WTC11 (cell line): Measurements from ENCODE around the gene PRICKLE1. TPM values are rescaled to one million over a fixed set of nuclear protein-coding genes. Genes with fewer than 3 reads are reported as not detected.

ENCODE experiments used
- ATAC-seq: fragments of 200-7000 bp; cut with Tn5 transposase; 2 replicates; pipeline ENCODE4 v1.10.0; 2021; ENCODE audit warnings: mild to moderate bottlenecking, moderate library complexity
- CTCF ChIA-PET: fragments of 300-600 bp; sonication (Branson Sonifier 250); formaldehyde crosslinking; loops from one replicate; lab custom pipeline; 2021; ENCODE audit warnings: antibody characterized with exemption; lab: Charles Lee
- POLR2A ChIA-PET: fragments of 350-600 bp; sonication (Branson Sonifier 250); formaldehyde crosslinking; loops from one replicate; lab custom pipeline; 2021; ENCODE audit warnings: antibody characterized with exemption; lab: Charles Lee
- DNase-seq: peaks from one replicate; pipeline ENCODE4 v3.0.0; 2021; ENCODE audit warnings: low spot score
- H3K27ac Mint-ChIP-seq: 2 replicates; pipeline ENCODE4 v1.8.0; 2021; ENCODE audit warnings: mixed read lengths
- H3K27me3 Mint-ChIP-seq: 2 replicates; pipeline ENCODE4 v1.8.0; 2021; ENCODE audit warnings: low read depth, mild to moderate bottlenecking, moderate library complexity, mixed read lengths
- H3K36me3 Mint-ChIP-seq: 2 replicates; pipeline ENCODE4 v1.8.0; 2021; ENCODE audit warnings: mixed read lengths
- H3K4me1 Mint-ChIP-seq: 2 replicates; pipeline ENCODE4 v1.8.0; 2022; ENCODE audit warnings: mixed read lengths
- H3K4me3 Mint-ChIP-seq: 2 replicates; pipeline ENCODE4 v1.8.0; 2021; ENCODE audit warnings: mild to moderate bottlenecking, moderate library complexity, mixed read lengths
- H3K9me3 Mint-ChIP-seq: 2 replicates; pipeline ENCODE4 v1.8.0; 2021; ENCODE audit warnings: mixed read lengths
- ATF1 ChIP-seq: sonication (generic); formaldehyde crosslinking; IDR thresholded peaks from 2 replicates; pipeline ENCODE4 v1.8.1; 2023; ENCODE audit warnings: mild to moderate bottlenecking, moderate library complexity, missing genetic modification reagents
- CDX4 ChIP-seq: fragments of 250-450 bp; sonication (Bioruptor Pico); IDR thresholded peaks from 2 replicates; pipeline ENCODE4 v1.9.0; 2021; ENCODE audit warnings: moderate library complexity, mild to moderate bottlenecking, inconsistent platforms, borderline replicate concordance
- FOXK1 ChIP-seq: sonication (generic); formaldehyde crosslinking; IDR thresholded peaks from 2 replicates; pipeline ENCODE4 v1.8.0; 2022; ENCODE audit warnings: mild to moderate bottlenecking, moderate library complexity, missing genetic modification reagents
- GABPB1 ChIP-seq: sonication (generic); formaldehyde crosslinking; IDR thresholded peaks from 2 replicates; pipeline ENCODE4 v1.8.1; 2023; ENCODE audit warnings: mild to moderate bottlenecking, missing genetic modification reagents
- HMGA2 ChIP-seq: fragments of 250-450 bp; sonication (Bioruptor Pico); IDR thresholded peaks from 2 replicates; pipeline ENCODE4 v1.4.0; 2021; ENCODE audit warnings: mild to moderate bottlenecking, moderate library complexity
- JUN ChIP-seq: sonication (generic); formaldehyde crosslinking; IDR thresholded peaks from 2 replicates; pipeline ENCODE4 v1.8.0; 2023; ENCODE audit warnings: mild to moderate bottlenecking, missing genetic modification reagents
- NFE2L1 ChIP-seq: sonication (generic); formaldehyde crosslinking; IDR thresholded peaks from 2 replicates; pipeline ENCODE4 v1.8.1; 2023; ENCODE audit warnings: missing genetic modification reagents
- NFYB ChIP-seq: sonication (generic); formaldehyde crosslinking; conservative IDR thresholded peaks from 2 replicates; pipeline ENCODE4 v1.8.0; 2022; ENCODE audit warnings: low read depth, missing genetic modification reagents
- NR1H2 ChIP-seq: sonication (generic); formaldehyde crosslinking; IDR thresholded peaks from 2 replicates; pipeline ENCODE4 v1.9.0; 2021; ENCODE audit warnings: mild to moderate bottlenecking, moderate library complexity, missing genetic modification reagents
- OVOL2 ChIP-seq: fragments of 250-450 bp; sonication (Bioruptor Pico); IDR thresholded peaks from 2 replicates; pipeline ENCODE4 v1.9.0; 2021; ENCODE audit warnings: mild to moderate bottlenecking, borderline replicate concordance
- RORB ChIP-seq: fragments of 250-450 bp; sonication (Bioruptor Pico); IDR thresholded peaks from 2 replicates; pipeline ENCODE4 v1.9.0; 2021; ENCODE audit warnings: mild to moderate bottlenecking
- SMAD3 ChIP-seq: sonication (generic); formaldehyde crosslinking; IDR thresholded peaks from 2 replicates; pipeline ENCODE4 v1.8.0; 2022; ENCODE audit warnings: missing genetic modification reagents, mild to moderate bottlenecking, borderline replicate concordance
- TEAD1 ChIP-seq: sonication (generic); formaldehyde crosslinking; IDR thresholded peaks from 2 replicates; pipeline ENCODE4 v1.8.0; 2022; ENCODE audit warnings: mild to moderate bottlenecking, missing genetic modification reagents
- TP53 ChIP-seq: sonication (generic); formaldehyde crosslinking; IDR thresholded peaks from 2 replicates; pipeline ENCODE4 v1.8.1; 2023; ENCODE audit warnings: mild to moderate bottlenecking, missing genetic modification reagents
- ZNF219 ChIP-seq: sonication (generic); formaldehyde crosslinking; IDR thresholded peaks from 2 replicates; pipeline ENCODE4 v1.8.0; 2023; ENCODE audit warnings: missing genetic modification reagents, mild to moderate bottlenecking, borderline replicate concordance
- ZNF317 ChIP-seq: sonication (generic); formaldehyde crosslinking; IDR thresholded peaks from 2 replicates; pipeline ENCODE4 v1.8.1; 2023; ENCODE audit warnings: low read depth, mild to moderate bottlenecking, moderate library complexity, missing genetic modification reagents, borderline replicate concordance
- total RNA-seq: library from RNA; stranded (reverse); gene quantifications from 3 replicates; pipeline ENCODE4 v1.2.3, GENCODE V29; 2021
- TF ChIP-seq, protein P1 (sequence below): sonication (generic); formaldehyde crosslinking; IDR thresholded peaks from 2 replicates; pipeline ENCODE4 v1.8.0; 2023; ENCODE audit warnings: missing genetic modification reagents, mild to moderate bottlenecking, borderline replicate concordance
- TF ChIP-seq, protein P2 (sequence below): sonication (generic); formaldehyde crosslinking; IDR thresholded peaks from 2 replicates; pipeline ENCODE4 v1.8.1; 2023; ENCODE audit warnings: mild to moderate bottlenecking, missing genetic modification reagents, moderate library complexity
- TF ChIP-seq, protein P3 (sequence below): fragments of 250-450 bp; sonication (Bioruptor Pico); IDR thresholded peaks from 2 replicates; pipeline ENCODE4 v2.1.2; 2022; ENCODE audit warnings: mild to moderate bottlenecking, moderate library complexity
- TF ChIP-seq, protein P4 (sequence below): sonication (generic); formaldehyde crosslinking; conservative IDR thresholded peaks from 2 replicates; pipeline ENCODE4 v1.8.1; 2022; ENCODE audit warnings: mild to moderate bottlenecking, missing genetic modification reagents
- TF ChIP-seq, protein P5 (sequence below): sonication (generic); formaldehyde crosslinking; IDR thresholded peaks from 2 replicates; pipeline ENCODE4 v1.8.0; 2022; ENCODE audit warnings: mild to moderate bottlenecking, missing genetic modification reagents
- TF ChIP-seq, protein P6 (sequence below): sonication (generic); formaldehyde crosslinking; IDR thresholded peaks from 2 replicates; pipeline ENCODE4 v1.8.0; 2023; ENCODE audit warnings: mild to moderate bottlenecking, missing genetic modification reagents

PRICKLE1 gene
- total RNA-seq, 1 experiment from 2014 or later: 11.7 TPM

GRCh38 chr12:42611571-42612230 is 22.2 kb upstream of the PRICKLE1 start (continued):
- TF ChIP-seq, protein P1, sequence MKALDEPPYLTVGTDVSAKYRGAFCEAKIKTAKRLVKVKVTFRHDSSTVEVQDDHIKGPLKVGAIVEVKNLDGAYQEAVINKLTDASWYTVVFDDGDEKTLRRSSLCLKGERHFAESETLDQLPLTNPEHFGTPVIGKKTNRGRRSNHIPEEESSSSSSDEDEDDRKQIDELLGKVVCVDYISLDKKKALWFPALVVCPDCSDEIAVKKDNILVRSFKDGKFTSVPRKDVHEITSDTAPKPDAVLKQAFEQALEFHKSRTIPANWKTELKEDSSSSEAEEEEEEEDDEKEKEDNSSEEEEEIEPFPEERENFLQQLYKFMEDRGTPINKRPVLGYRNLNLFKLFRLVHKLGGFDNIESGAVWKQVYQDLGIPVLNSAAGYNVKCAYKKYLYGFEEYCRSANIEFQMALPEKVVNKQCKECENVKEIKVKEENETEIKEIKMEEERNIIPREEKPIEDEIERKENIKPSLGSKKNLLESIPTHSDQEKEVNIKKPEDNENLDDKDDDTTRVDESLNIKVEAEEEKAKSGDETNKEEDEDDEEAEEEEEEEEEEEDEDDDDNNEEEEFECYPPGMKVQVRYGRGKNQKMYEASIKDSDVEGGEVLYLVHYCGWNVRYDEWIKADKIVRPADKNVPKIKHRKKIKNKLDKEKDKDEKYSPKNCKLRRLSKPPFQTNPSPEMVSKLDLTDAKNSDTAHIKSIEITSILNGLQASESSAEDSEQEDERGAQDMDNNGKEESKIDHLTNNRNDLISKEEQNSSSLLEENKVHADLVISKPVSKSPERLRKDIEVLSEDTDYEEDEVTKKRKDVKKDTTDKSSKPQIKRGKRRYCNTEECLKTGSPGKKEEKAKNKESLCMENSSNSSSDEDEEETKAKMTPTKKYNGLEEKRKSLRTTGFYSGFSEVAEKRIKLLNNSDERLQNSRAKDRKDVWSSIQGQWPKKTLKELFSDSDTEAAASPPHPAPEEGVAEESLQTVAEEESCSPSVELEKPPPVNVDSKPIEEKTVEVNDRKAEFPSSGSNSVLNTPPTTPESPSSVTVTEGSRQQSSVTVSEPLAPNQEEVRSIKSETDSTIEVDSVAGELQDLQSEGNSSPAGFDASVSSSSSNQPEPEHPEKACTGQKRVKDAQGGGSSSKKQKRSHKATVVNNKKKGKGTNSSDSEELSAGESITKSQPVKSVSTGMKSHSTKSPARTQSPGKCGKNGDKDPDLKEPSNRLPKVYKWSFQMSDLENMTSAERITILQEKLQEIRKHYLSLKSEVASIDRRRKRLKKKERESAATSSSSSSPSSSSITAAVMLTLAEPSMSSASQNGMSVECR (CRISPR knock-in tag): no peak
- no peak for TF ChIP-seq FOXK1 (CRISPR knock-in tag)
- TF ChIP-seq, protein P2, sequence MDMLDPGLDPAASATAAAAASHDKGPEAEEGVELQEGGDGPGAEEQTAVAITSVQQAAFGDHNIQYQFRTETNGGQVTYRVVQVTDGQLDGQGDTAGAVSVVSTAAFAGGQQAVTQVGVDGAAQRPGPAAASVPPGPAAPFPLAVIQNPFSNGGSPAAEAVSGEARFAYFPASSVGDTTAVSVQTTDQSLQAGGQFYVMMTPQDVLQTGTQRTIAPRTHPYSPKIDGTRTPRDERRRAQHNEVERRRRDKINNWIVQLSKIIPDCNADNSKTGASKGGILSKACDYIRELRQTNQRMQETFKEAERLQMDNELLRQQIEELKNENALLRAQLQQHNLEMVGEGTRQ: no peak

DNA sequence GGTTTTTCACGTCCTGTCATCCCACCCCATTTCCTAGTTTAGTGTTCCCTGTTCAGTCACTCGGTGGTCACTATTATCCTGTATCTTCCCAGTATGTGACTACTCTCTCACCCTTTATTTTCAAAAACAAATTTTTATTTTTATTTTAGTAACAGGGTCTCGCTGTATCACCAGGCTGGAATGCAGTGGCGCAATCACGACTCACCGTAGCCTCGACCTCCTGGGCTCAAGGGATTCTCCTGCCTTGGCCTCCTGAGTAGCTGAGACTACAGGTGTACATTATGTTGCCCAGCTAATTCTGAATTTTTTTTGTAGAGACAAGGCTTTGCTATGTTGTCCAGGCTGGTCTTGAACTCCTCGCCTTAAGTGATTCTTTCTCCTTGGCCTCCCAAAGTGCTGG is 20.1 kb upstream of the PRICKLE1 start:
- Mint-ChIP-seq H3K4me1 (peaks cover 23% of the 10 kb centered on the region), H3K27ac (no peak overlapping the region), H3K36me3 (0 out of 2 replicates have a peak, but pooled peaks cover 4% of the 10 kb centered on the region), H3K27me3 (peaks cover 12% of the 10 kb centered on the region)
- TF ChIP-seq, protein P3, sequence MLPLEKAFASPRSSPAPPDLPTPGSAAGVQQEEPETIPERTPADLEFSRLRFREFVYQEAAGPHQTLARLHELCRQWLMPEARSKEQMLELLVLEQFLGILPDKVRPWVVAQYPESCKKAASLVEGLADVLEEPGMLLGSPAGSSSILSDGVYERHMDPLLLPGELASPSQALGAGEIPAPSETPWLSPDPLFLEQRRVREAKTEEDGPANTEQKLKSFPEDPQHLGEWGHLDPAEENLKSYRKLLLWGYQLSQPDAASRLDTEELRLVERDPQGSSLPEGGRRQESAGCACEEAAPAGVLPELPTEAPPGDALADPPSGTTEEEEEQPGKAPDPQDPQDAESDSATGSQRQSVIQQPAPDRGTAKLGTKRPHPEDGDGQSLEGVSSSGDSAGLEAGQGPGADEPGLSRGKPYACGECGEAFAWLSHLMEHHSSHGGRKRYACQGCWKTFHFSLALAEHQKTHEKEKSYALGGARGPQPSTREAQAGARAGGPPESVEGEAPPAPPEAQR (CRISPR knock-in tag): no peak
- no peak for TF ChIP-seq SMAD3 (CRISPR knock-in tag)
- no peak for TF ChIP-seq GABPB1
- no peak for TF ChIP-seq OVOL2 (CRISPR knock-in tag)
- TF ChIP-seq RORB (CRISPR knock-in tag): no peak
- TF ChIP-seq ZNF219 (CRISPR knock-in tag): no peak
- TF ChIP-seq, protein P4, sequence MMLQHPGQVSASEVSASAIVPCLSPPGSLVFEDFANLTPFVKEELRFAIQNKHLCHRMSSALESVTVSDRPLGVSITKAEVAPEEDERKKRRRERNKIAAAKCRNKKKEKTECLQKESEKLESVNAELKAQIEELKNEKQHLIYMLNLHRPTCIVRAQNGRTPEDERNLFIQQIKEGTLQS (CRISPR knock-in tag): no peak
- TF ChIP-seq, all 79 proteins: peak for 0
- no peak overlapping the region for H3K4me3 Mint-ChIP-seq
- DNase-seq (no peak), ATAC-seq (no peak)
- peaks cover 8% of the 10 kb centered on the region; the same call in 1 of the 2 replicates for H3K9me3 Mint-ChIP-seq
- POLR2A ChIA-PET: no interaction called here
- CTCF ChIA-PET: interaction anchor here (0.6 kb wide), 2 partner anchors 80 to 283 kb away, joined by 3 to 4 read pairs; no protein-coding TSS in a partner anchor

DNA sequence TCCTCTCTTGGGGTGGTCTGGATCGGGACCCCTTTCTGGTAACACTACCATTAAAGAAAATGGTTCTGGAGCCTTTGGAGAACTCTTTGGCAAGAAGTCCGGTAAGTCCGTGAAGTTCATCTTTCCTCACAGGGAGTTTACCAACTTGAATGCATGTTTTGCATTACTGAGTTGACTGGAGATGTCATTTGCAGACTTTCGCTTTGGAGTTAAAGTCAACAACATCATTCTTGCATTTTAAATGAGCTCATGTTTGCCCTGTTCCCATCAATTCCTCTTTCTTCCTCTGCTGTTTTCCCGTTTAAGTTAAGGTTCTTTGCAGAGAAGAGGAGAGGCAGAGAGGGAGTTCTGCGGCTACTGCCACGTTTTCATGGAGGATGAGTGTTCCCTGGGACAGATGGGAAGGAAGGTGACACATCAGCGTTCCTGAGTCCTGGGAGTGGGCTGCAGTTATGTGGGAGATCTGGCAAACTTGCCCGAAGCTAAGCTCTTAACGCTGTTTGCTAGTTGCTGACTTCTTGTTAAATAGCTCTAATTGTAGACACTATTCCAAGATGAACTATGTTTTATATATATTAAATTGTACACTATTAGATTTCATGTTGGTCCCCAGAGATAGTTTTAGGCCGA is 18.8 kb upstream of the PRICKLE1 start:
- CTCF ChIA-PET: interaction anchor here (0.6 to 1.2 kb wide), 2 partner anchors 39 to 730 kb away, joined by 3 read pairs; no protein-coding TSS in a partner anchor
- 0 out of 2 replicates have a peak, but pooled peaks cover 4% of the 10 kb centered on the region for H3K36me3 Mint-ChIP-seq
- peak overlapping the region; percentile 6; the same call in 1 of the 2 replicates for H3K27ac Mint-ChIP-seq
- peaks cover 23% of the 10 kb centered on the region for H3K4me1 Mint-ChIP-seq
- peaks cover 7% of the 10 kb centered on the region; the same call in 1 of the 2 replicates for H3K9me3 Mint-ChIP-seq
- no peak for DNase-seq
- no peak overlapping the region for H3K4me3 Mint-ChIP-seq
- POLR2A ChIA-PET: no interaction called here
- peaks cover 21% of the 10 kb centered on the region for H3K27me3 Mint-ChIP-seq
- no peak for ATAC-seq
- TF ChIP-seq ATF1 (CRISPR knock-in tag) (no peak), ZNF219 (CRISPR knock-in tag) (no peak), CDX4 (CRISPR knock-in tag) (no peak), TP53 (CRISPR knock-in tag) (no peak), NR1H2 (CRISPR knock-in tag) (no peak), HMGA2 (CRISPR knock-in tag) (no peak), ZNF317 (no peak), NFYB (CRISPR knock-in tag) (no peak), JUN (no peak), TEAD1 (no peak), NFE2L1 (no peak)
- TF ChIP-seq, protein P5, sequence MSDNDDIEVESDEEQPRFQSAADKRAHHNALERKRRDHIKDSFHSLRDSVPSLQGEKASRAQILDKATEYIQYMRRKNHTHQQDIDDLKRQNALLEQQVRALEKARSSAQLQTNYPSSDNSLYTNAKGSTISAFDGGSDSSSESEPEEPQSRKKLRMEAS (CRISPR knock-in tag): no peak
- TF ChIP-seq, protein P6, sequence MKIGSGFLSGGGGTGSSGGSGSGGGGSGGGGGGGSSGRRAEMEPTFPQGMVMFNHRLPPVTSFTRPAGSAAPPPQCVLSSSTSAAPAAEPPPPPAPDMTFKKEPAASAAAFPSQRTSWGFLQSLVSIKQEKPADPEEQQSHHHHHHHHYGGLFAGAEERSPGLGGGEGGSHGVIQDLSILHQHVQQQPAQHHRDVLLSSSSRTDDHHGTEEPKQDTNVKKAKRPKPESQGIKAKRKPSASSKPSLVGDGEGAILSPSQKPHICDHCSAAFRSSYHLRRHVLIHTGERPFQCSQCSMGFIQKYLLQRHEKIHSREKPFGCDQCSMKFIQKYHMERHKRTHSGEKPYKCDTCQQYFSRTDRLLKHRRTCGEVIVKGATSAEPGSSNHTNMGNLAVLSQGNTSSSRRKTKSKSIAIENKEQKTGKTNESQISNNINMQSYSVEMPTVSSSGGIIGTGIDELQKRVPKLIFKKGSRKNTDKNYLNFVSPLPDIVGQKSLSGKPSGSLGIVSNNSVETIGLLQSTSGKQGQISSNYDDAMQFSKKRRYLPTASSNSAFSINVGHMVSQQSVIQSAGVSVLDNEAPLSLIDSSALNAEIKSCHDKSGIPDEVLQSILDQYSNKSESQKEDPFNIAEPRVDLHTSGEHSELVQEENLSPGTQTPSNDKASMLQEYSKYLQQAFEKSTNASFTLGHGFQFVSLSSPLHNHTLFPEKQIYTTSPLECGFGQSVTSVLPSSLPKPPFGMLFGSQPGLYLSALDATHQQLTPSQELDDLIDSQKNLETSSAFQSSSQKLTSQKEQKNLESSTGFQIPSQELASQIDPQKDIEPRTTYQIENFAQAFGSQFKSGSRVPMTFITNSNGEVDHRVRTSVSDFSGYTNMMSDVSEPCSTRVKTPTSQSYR (CRISPR knock-in tag): no peak
